Measurements from ENCODE around the gene NCOA1. TPM values are rescaled to one million over a fixed set of nuclear protein-coding genes. Genes with fewer than 3 reads are reported as not detected.

Gene NCOA1
- total RNA-seq, 2 donors from 2014 or later = 20.1 to 22.6 TPM

- no peak overlapping the region for H3K4me3 ChIP-seq (ENCODE audit: low read length)
- Mint-ChIP-seq H3K9me3 (no peaks in the 10 kb centered on the region), H3K4me1 (peaks cover 38% of the 10 kb centered on the region), H3K27ac (no peak overlapping the region), H3K36me3 (ENCODE audit: low read depth) (no peaks in the 10 kb centered on the region), H3K27me3 (ENCODE audit: insufficient read depth) (peaks cover 32% of the 10 kb centered on the region), H3K4me3 (no peak overlapping the region)
- TF ChIP-seq, protein P1, sequence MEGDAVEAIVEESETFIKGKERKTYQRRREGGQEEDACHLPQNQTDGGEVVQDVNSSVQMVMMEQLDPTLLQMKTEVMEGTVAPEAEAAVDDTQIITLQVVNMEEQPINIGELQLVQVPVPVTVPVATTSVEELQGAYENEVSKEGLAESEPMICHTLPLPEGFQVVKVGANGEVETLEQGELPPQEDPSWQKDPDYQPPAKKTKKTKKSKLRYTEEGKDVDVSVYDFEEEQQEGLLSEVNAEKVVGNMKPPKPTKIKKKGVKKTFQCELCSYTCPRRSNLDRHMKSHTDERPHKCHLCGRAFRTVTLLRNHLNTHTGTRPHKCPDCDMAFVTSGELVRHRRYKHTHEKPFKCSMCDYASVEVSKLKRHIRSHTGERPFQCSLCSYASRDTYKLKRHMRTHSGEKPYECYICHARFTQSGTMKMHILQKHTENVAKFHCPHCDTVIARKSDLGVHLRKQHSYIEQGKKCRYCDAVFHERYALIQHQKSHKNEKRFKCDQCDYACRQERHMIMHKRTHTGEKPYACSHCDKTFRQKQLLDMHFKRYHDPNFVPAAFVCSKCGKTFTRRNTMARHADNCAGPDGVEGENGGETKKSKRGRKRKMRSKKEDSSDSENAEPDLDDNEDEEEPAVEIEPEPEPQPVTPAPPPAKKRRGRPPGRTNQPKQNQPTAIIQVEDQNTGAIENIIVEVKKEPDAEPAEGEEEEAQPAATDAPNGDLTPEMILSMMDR (conservative IDR thresholded peaks at IDR 0.05) = no peak
- WGBS, 2 experiments (ENCODE audit: insufficient coverage in 1 of 2, insufficient read length in 1 of 2) = 84 to 93% methylated on average over 3 to 4 of the region's 4 CpGs
- peaks cover 13% of the 10 kb centered on the region for H3K27me3 ChIP-seq (ENCODE audit: control insufficient read depth, insufficient read depth, low read length, poor library complexity, severe bottlenecking)
- H3K36me3 ChIP-seq (ENCODE audit: control insufficient read depth, insufficient read depth, low read length) = no peaks in the 10 kb centered on the region
- DNase-seq = no peak
- no peaks in the 10 kb centered on the region for H3K9me3 ChIP-seq (ENCODE audit: control insufficient read depth, low read length)
- H3K9ac ChIP-seq (ENCODE audit: extremely low read depth, low read length, poor library complexity, severe bottlenecking) = no peak overlapping the region
- no peak overlapping the region for H3K27ac ChIP-seq (ENCODE audit: low read depth, low read length)
- peaks cover 5% of the 10 kb centered on the region for H3K4me1 ChIP-seq (ENCODE audit: control insufficient read depth, insufficient read depth, low read length)
These were observed 5.9 kb downstream of the NCOA1 start for GRCh38 chr2:24496959-24497358.

GRCh38 chr2:24497685-24498084, 6.6 kb downstream of the NCOA1 start:
- peaks cover 5% of the 10 kb centered on the region for H3K4me1 ChIP-seq (ENCODE audit: control insufficient read depth, insufficient read depth, low read length)
- H3K9me3 ChIP-seq (ENCODE audit: control insufficient read depth, low read length) = no peaks in the 10 kb centered on the region
- TF ChIP-seq, protein P1 (conservative IDR thresholded peaks at IDR 0.05) = no peak
- H3K4me3 ChIP-seq (ENCODE audit: low read length) = no peak overlapping the region
- Mint-ChIP-seq H3K27ac (no peak overlapping the region), H3K4me3 (no peak overlapping the region), H3K27me3 (ENCODE audit: insufficient read depth) (peaks cover 25% of the 10 kb centered on the region), H3K4me1 (peaks cover 32% of the 10 kb centered on the region), H3K36me3 (ENCODE audit: low read depth) (no peaks in the 10 kb centered on the region), H3K9me3 (no peaks in the 10 kb centered on the region)
- no peak overlapping the region for H3K27ac ChIP-seq (ENCODE audit: low read depth, low read length)
- peaks cover 10% of the 10 kb centered on the region for H3K27me3 ChIP-seq (ENCODE audit: control insufficient read depth, insufficient read depth, low read length, poor library complexity, severe bottlenecking)
- H3K9ac ChIP-seq (ENCODE audit: extremely low read depth, low read length, poor library complexity, severe bottlenecking) = no peak overlapping the region
- H3K36me3 ChIP-seq (ENCODE audit: control insufficient read depth, insufficient read depth, low read length) = no peaks in the 10 kb centered on the region
- no peak for DNase-seq

GRCh38 chr2:24498121-24498520, 7.1 kb downstream of the NCOA1 start:
- Histone ChIP-seq H3K4me3 (ENCODE audit: low read length) (no peak overlapping the region), H3K27me3 (ENCODE audit: control insufficient read depth, insufficient read depth, low read length, poor library complexity, severe bottlenecking) (peaks cover 5% of the 10 kb centered on the region), H3K36me3 (ENCODE audit: control insufficient read depth, insufficient read depth, low read length) (no peaks in the 10 kb centered on the region), H3K27ac (ENCODE audit: low read depth, low read length) (no peak overlapping the region), H3K9ac (ENCODE audit: extremely low read depth, low read length, poor library complexity, severe bottlenecking) (no peak overlapping the region), H3K4me1 (ENCODE audit: control insufficient read depth, insufficient read depth, low read length) (peaks cover 5% of the 10 kb centered on the region), H3K9me3 (ENCODE audit: control insufficient read depth, low read length) (no peaks in the 10 kb centered on the region)
- 94 to 100% methylated on average over 3 to 4 of the region's 4 CpGs for WGBS, 2 experiments (ENCODE audit: insufficient coverage in 1 of 2, insufficient read length in 1 of 2)
- no peak for DNase-seq
- peaks cover 21% of the 10 kb centered on the region for H3K27me3 Mint-ChIP-seq (ENCODE audit: insufficient read depth)
- no peak overlapping the region for H3K4me3 Mint-ChIP-seq
- no peaks in the 10 kb centered on the region for H3K36me3 Mint-ChIP-seq (ENCODE audit: low read depth)
- no peak overlapping the region for H3K27ac Mint-ChIP-seq
- H3K9me3 Mint-ChIP-seq = no peaks in the 10 kb centered on the region
- peaks cover 27% of the 10 kb centered on the region for H3K4me1 Mint-ChIP-seq
- TF ChIP-seq, protein P1 (conservative IDR thresholded peaks at IDR 0.05) = no peak

All from endodermal cell (in vitro differentiated cells).